ENCODE data around the gene PPIL6.
"Not testable (repeated sequence)": the region's sequence is repeated elsewhere in the genome, so short reads cannot be mapped to it uniquely, and the experiment has no call there.

PPIL6 gene

GRCh38 chr6:109466212-109466923 lies 25.9 kb upstream of the PPIL6 start:
- no peak for DNase-seq

- DNase-seq = no peak
Measured at GRCh38 chr6:109465772-109466171, 25.3 kb upstream of the PPIL6 start.

GRCh38 chr6:109461733-109462526 lies 21.5 kb upstream of the PPIL6 start:
- no peak for DNase-seq

GRCh38 chr6:109461205-109461604 lies 20.8 kb upstream of the PPIL6 start:
- DNase-seq = not testable (repeated sequence)

- DNase-seq = no peak
Measured at GRCh38 chr6:109460161-109460829, 19.9 kb upstream of the PPIL6 start.

- peak; percentile 64 for DNase-seq
Measured at GRCh38 chr6:109458774-109459531, 18.5 kb upstream of the PPIL6 start.

- no peak for DNase-seq
Measured at GRCh38 chr6:109457562-109457996, 17.2 kb upstream of the PPIL6 start.

GRCh38 chr6:109456710-109457561 lies 16.5 kb upstream of the PPIL6 start:
- DNase-seq = no peak

- DNase-seq = no peak
Measured at GRCh38 chr6:109456111-109456583, 15.7 kb upstream of the PPIL6 start.

GRCh38 chr6:109455437-109456110 lies 15.1 kb upstream of the PPIL6 start, which contains the start of gene MICAL1:
Gene MICAL1 (minus strand): TSS chr6:109455772. CDS start chr6:109454196, 1,576 bp downstream.
- peak; percentile 91 for DNase-seq

- peak; percentile 80 for DNase-seq
Measured at GRCh38 chr6:109454496-109455436, 14.3 kb upstream of the PPIL6 start.

GRCh38 chr6:109453594-109454495 lies 13.4 kb upstream of the PPIL6 start:
- no peak for DNase-seq

GRCh38 chr6:109453156-109453555 lies 12.7 kb upstream of the PPIL6 start:
- DNase-seq = no peak

GRCh38 chr6:109452181-109452580 lies 11.8 kb upstream of the PPIL6 start:
- DNase-seq = no peak

- no peak for DNase-seq
Measured at GRCh38 chr6:109451376-109451775, 10.9 kb upstream of the PPIL6 start.

- DNase-seq = no peak
Measured at GRCh38 chr6:109450801-109451200, 10.4 kb upstream of the PPIL6 start.

GRCh38 chr6:109449795-109450673 lies 9.6 kb upstream of the PPIL6 start:
- no peak for DNase-seq
